GM23248 (cell line): ENCODE data around the gene TUBA4A. TPM values are rescaled to one million over a fixed set of nuclear protein-coding genes. Genes with fewer than 3 reads are reported as not detected.

Experiments
- DNase-seq: peaks from one replicate; pipeline ENCODE4 v3.0.0-alpha.2; 2015
- H2AFZ ChIP-seq: fragments of 200-600 bp; sonication (generic); 2 replicates; pipeline ENCODE4 v1.6.1; 2016; ENCODE audit warnings: antibody characterized with exemption
- H3F3A ChIP-seq: fragments of 200-600 bp; sonication (generic); 2 replicates; pipeline ENCODE4 v1.6.1; 2016; ENCODE audit warnings: mild to moderate bottlenecking, antibody characterized with exemption, mixed run types; ENCODE audit not compliant: insufficient read depth
- H3K27ac ChIP-seq: fragments of 200-600 bp; sonication (generic); 2 replicates; pipeline ENCODE4 v1.5.1; 2016; ENCODE audit warnings: mild to moderate bottlenecking
- H3K27me3 ChIP-seq: fragments of 200-600 bp; sonication (generic); replicated peaks from 2 replicates; pipeline ENCODE4 v1.6.1; 2016; ENCODE audit warnings: mild to moderate bottlenecking; ENCODE audit not compliant: insufficient read depth
- H3K36me3 ChIP-seq: fragments of 200-600 bp; sonication (generic); 2 replicates; pipeline ENCODE4 v1.6.1; 2016; ENCODE audit warnings: low read depth, mild to moderate bottlenecking
- H3K4me1 ChIP-seq: fragments of 200-600 bp; sonication (generic); 2 replicates; pipeline ENCODE4 v1.6.1; 2016; ENCODE audit warnings: mild to moderate bottlenecking; ENCODE audit not compliant: insufficient read depth
- H3K4me2 ChIP-seq: fragments of 200-600 bp; sonication (generic); one replicate; pipeline ENCODE4 v1.6.1; 2016; ENCODE audit warnings: mild to moderate bottlenecking; ENCODE audit not compliant: unreplicated experiment
- H3K4me3 ChIP-seq: fragments of 200-600 bp; sonication (generic); 2 replicates; pipeline ENCODE4 v1.5.1; 2016; ENCODE audit warnings: mild to moderate bottlenecking
- H3K79me2 ChIP-seq: fragments of 200-600 bp; sonication (generic); 2 replicates; pipeline ENCODE4 v1.6.1; 2016; ENCODE audit warnings: mild to moderate bottlenecking; ENCODE audit not compliant: insufficient read depth
- H3K9ac ChIP-seq: fragments of 200-600 bp; sonication (generic); 2 replicates; pipeline ENCODE4 v1.6.1; 2016; ENCODE audit warnings: mild to moderate bottlenecking
- H3K9me2 ChIP-seq: fragments of 200-600 bp; sonication (generic); 2 replicates; pipeline ENCODE4 v1.6.1; 2016; ENCODE audit warnings: mixed run types, mild to moderate bottlenecking, moderate library complexity; ENCODE audit not compliant: insufficient read depth
- H3K9me3 ChIP-seq: fragments of 200-600 bp; sonication (generic); one replicate; pipeline ENCODE4 v1.6.1; 2017; ENCODE audit warnings: low read depth
- H4K20me1 ChIP-seq: fragments of 200-600 bp; sonication (generic); 2 replicates; pipeline ENCODE4 v1.6.0; 2016; ENCODE audit not compliant: insufficient read depth
- EZH2 ChIP-seq: fragments of 200-600 bp; sonication (generic); IDR thresholded peaks from 2 replicates; pipeline ENCODE4 v1.6.1; 2018; ENCODE audit warnings: antibody characterized with exemption, mild to moderate bottlenecking; ENCODE audit not compliant: insufficient read depth, poor library complexity, severe bottlenecking
- EZH2phosphoT487 ChIP-seq: fragments of 200-600 bp; sonication (generic); IDR thresholded peaks from 2 replicates; pipeline ENCODE4 v1.6.1; 2018; ENCODE audit warnings: antibody characterized with exemption, moderate library complexity, mild to moderate bottlenecking, low read depth; ENCODE audit not compliant: insufficient read depth
- WGBS, 2 experiments: methylation state at CpG; one replicate each; pipeline ENCODE4 v1.1.6; 2015 to 2017; ENCODE audit warnings: low lambda C conversion rate in 2 of 2, low coverage in 1 of 2; ENCODE audit errors: missing lambda C conversion rate in 2 of 2; 5-methylcytosine and 5-hydroxymethylcytosine counted together
- in situ Hi-C: fragments of 300-500 bp; cut with MboI; formaldehyde crosslinking; loops from 2 replicates; pipeline ENCODE4 v1.15.0; 2020
- polyA plus RNA-seq: library from polyadenylated mRNA; unstranded; fragments of >200 nt; fragmentation: Nextera tagmentation; extraction: Ambion mirVana; gene quantifications from 2 replicates; pipeline ENCODE4 v1.2.1, GENCODE V29; 2016
- total RNA-seq: library from RNA; depleted of rRNA; stranded (reverse); fragments of >200 nt; shearing (Covaris generic); gene quantifications from 2 replicates; pipeline ENCODE4 v1.2.3, GENCODE V29; 2014

The TUBA4A gene
- total and polyA plus RNA-seq, 2 experiments from 2014 or later: 14.3 to 14.5 TPM

DNA sequence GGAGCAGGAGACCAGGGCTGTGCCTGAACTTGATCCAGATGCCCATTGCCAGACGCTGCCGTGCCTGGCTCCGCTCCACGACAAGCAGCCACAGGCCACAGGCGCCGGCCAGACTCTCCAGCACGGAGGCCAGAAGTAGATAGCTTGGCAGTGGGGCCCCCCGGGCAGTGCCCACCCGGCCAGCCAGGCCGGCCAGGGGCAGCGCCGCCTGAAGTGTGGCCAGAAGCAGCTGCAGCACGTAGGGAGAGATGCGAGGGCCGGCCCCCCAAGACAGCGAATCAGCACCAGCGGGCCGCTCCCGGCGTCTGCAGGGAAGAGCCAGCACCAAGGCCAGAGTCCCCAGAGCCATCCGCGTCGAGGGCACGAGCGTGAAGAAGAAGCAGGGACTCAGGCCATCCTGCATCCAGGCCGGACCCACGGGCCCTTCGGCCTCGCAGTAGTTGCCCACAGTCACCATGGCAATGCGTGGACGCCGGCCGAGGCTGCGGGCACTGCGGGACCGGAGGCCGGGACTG is 35.4 kb downstream of the TUBA4A start:
- TF ChIP-seq EZH2phosphoT487: no peak
- TF ChIP-seq EZH2: no peak
- peaks cover 11% of the 10 kb centered on the region; the same call in 1 of the 2 replicates for H3K79me2 ChIP-seq
- H3F3A ChIP-seq: peaks cover 17% of the 10 kb centered on the region
- H3K27ac ChIP-seq: peak overlapping the region; percentile 91
- no peaks in the 10 kb centered on the region for H3K9me2 ChIP-seq
- no peaks in the 10 kb centered on the region for H4K20me1 ChIP-seq
- H3K9me3 ChIP-seq: no peaks in the 10 kb centered on the region
- peak overlapping the region; percentile 33 for H2AFZ ChIP-seq
- H3K27me3 ChIP-seq: no peaks in the 10 kb centered on the region
- peak overlapping the region; percentile 75 for H3K4me2 ChIP-seq
- peaks cover 16% of the 10 kb centered on the region for H3K4me1 ChIP-seq
- H3K4me3 ChIP-seq: peak overlapping the region; percentile 69
- peak; percentile 95 for DNase-seq
- in situ Hi-C loops: no loop called here
- 1 to 3% methylated on average over 25 to 33 of the region's 37 CpGs for WGBS, 2 experiments
- peak overlapping the region; percentile 83 for H3K9ac ChIP-seq
- H3K36me3 ChIP-seq: peaks cover 8% of the 10 kb centered on the region; the same call in 1 of the 2 replicates

DNA sequence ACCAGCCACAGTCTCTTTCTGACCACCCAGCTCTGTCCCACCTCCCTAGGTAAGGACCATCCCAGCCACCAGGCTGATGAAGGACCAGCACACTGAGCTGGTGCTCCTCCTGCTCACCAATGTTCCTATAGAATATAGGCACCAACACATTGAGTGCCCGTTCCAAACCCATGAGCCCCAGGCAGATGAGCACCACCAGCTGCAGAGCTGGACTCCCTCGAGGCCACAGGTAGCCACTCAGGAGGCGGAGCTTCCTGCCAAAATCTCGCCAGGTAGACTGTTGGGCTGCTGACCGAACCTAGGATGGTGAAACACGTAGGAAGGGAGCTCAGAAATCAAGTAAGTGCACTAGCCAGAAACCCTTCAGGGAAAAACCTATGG is 37.2 kb downstream of the TUBA4A start:
- no peak overlapping the region for H3K27ac ChIP-seq
- WGBS, 2 experiments: 82 to 88% methylated on average over 6 of the region's 6 CpGs
- no peaks in the 10 kb centered on the region for H3K27me3 ChIP-seq
- TF ChIP-seq EZH2: no peak
- TF ChIP-seq EZH2phosphoT487: no peak
- H3K9me3 ChIP-seq: no peaks in the 10 kb centered on the region
- no peak for DNase-seq
- H3K36me3 ChIP-seq: peaks cover 2% of the 10 kb centered on the region; the same call in 1 of the 2 replicates
- no peak overlapping the region for H3K4me3 ChIP-seq
- H3K79me2 ChIP-seq: peaks cover 11% of the 10 kb centered on the region; the same call in 1 of the 2 replicates
- no peak overlapping the region for H2AFZ ChIP-seq
- no peaks in the 10 kb centered on the region for H3K9me2 ChIP-seq
- no peaks in the 10 kb centered on the region for H4K20me1 ChIP-seq
- H3F3A ChIP-seq: peaks cover 17% of the 10 kb centered on the region
- in situ Hi-C loops: no loop called here
- peaks cover 16% of the 10 kb centered on the region for H3K4me1 ChIP-seq
- no peak overlapping the region for H3K4me2 ChIP-seq
- H3K9ac ChIP-seq: no peak overlapping the region

DNA sequence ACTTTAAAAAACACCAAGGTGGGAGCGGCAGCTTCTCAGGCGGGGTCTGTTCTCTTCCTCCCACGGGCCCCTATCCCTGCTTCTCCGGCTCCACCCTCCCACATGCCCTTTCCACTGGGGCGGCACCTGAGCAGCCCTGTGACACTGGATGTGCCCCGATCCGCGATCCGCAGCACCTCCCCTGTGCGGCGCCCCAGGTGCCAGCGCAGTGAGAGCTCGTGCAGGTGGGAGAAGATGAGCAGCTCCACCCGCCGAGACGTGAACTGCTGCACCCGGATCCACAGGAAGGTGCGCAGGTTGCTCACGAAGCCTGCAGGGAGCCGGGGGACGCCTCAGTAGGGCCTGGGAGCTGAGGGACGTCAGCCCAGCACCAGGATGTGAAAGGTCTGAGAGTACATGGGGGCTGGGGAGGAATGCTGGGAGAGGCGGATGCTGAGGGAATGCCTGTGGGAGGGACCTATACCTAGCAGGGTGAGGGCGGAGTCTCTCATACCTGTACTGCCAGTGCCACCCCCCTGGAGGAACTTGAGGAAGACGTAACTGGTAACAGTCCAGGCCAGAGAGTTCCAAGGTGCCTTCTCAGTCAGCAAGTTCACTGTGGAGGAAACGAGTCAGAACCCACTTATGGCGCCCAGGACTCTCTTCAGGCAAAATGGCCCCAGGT is 37.7 kb downstream of the TUBA4A start:
- Histone ChIP-seq H3K4me2 (no peak overlapping the region), H3F3A (peaks cover 17% of the 10 kb centered on the region), H3K9me3 (no peaks in the 10 kb centered on the region), H3K4me3 (no peak overlapping the region), H3K27me3 (no peaks in the 10 kb centered on the region), H3K9me2 (no peaks in the 10 kb centered on the region), H3K4me1 (peaks cover 16% of the 10 kb centered on the region), H3K36me3 (no peaks in the 10 kb centered on the region), H3K79me2 (peaks cover 11% of the 10 kb centered on the region; the same call in 1 of the 2 replicates), H4K20me1 (no peaks in the 10 kb centered on the region), H2AFZ (no peak overlapping the region), H3K27ac (no peak overlapping the region), H3K9ac (no peak overlapping the region)
- 95 to 96% methylated on average over 26 to 27 of the region's 27 CpGs for WGBS, 2 experiments
- no peak for DNase-seq
- in situ Hi-C loops: no loop called here
- TF ChIP-seq EZH2 (no peak), EZH2phosphoT487 (no peak)

DNA sequence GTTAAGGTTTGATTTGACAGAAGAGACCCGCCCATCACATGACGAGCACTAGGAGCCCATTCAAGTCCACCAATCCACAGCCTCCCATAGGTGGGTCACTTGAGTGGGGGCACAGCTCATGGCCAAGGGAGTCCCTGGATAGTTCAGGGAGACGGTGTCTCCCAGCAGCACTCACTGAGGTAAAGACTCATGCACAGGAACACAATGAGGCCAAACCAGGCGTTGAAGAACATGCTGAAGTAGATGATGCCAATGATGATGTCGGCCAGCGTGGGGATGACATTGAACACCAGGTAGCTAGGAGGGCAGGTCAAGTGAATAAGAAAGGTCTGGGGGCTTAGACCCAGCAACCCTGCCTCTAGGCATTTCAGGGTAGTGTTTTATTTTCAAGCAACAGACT is 38.9 kb downstream of the TUBA4A start:
- no peak overlapping the region for H3K4me2 ChIP-seq
- H4K20me1 ChIP-seq: no peaks in the 10 kb centered on the region
- H3K27me3 ChIP-seq: no peaks in the 10 kb centered on the region
- peaks cover 8% of the 10 kb centered on the region for H3F3A ChIP-seq
- no peak overlapping the region for H3K9ac ChIP-seq
- TF ChIP-seq EZH2phosphoT487 (no peak), EZH2 (no peak)
- no peaks in the 10 kb centered on the region for H3K36me3 ChIP-seq
- in situ Hi-C loops: no loop called here
- H3K9me3 ChIP-seq: no peaks in the 10 kb centered on the region
- no peaks in the 10 kb centered on the region for H3K9me2 ChIP-seq
- peaks cover 11% of the 10 kb centered on the region; the same call in 1 of the 2 replicates for H3K79me2 ChIP-seq
- WGBS, 2 experiments: 90 to 92% methylated on average over 6 of the region's 6 CpGs
- DNase-seq: no peak
- no peak overlapping the region for H3K4me3 ChIP-seq
- peaks cover 16% of the 10 kb centered on the region for H3K4me1 ChIP-seq
- H3K27ac ChIP-seq: no peak overlapping the region
- no peak overlapping the region for H2AFZ ChIP-seq
